Measurements from ENCODE around the gene TMEM74B.

Gene TMEM74B

GRCh38 chr20:1205802-1206201 is 21.0 kb upstream of the TMEM74B start:
- no peak for DNase-seq (ENCODE audit: low read depth)

- no peak for DNase-seq (ENCODE audit: low read depth)
These were observed 19.8 kb upstream of the TMEM74B start for GRCh38 chr20:1204576-1204975.

- DNase-seq (ENCODE audit: low read depth), result no peak
These were observed 19.3 kb upstream of the TMEM74B start for GRCh38 chr20:1204113-1204512.

GRCh38 chr20:1203630-1204029 is 18.8 kb upstream of the TMEM74B start:
- no peak for DNase-seq (ENCODE audit: low read depth)

- DNase-seq (ENCODE audit: low read depth), result no peak
These were observed 18.2 kb upstream of the TMEM74B start, which contains the start of gene C20orf202 for GRCh38 chr20:1202762-1203504. Gene C20orf202, plus strand, starts transcription at chr20:1203454. Its CDS starts 132 bp downstream, at chr20:1203586.

GRCh38 chr20:1199964-1200363 is 15.2 kb upstream of the TMEM74B start:
- DNase-seq (ENCODE audit: low read depth), result no peak

DNA sequence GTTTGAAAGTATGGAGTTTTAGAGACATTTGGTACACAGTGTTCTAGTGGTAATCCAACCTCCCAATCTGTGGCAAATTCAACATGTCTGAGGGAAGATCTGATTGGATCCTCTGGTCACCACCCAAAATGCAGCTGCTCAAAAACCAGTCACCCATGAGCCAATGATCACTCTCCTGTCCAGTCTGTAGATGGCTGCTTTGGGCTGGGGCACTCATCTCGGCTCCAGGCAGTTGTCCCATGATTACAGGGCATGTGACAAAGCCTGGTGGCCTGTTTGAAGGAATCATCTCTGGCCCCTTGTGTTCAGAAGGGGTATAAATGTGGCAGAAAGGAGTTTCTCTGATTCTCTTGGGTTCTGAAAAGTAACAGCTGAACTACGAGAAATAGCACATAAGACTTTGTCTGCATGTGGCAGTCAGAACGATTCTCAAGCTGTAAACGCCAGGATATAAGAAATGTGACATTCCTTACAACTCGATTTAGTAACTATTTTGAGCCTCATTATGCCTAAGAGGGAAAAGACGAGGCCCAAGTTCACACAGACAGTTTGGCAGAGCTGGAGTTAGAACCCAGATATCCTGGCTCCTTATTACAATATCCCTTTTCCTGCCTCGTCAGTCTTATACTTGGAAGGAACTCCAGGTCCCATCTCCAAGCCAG is 14.6 kb upstream of the TMEM74B start:
- DNase-seq (ENCODE audit: low read depth), result no peak

- no peak for DNase-seq (ENCODE audit: low read depth)
These were observed 14.0 kb upstream of the TMEM74B start for GRCh38 chr20:1198751-1199150.

GRCh38 chr20:1197801-1198200 is 13.0 kb upstream of the TMEM74B start:
- no peak for DNase-seq (ENCODE audit: low read depth)

DNA sequence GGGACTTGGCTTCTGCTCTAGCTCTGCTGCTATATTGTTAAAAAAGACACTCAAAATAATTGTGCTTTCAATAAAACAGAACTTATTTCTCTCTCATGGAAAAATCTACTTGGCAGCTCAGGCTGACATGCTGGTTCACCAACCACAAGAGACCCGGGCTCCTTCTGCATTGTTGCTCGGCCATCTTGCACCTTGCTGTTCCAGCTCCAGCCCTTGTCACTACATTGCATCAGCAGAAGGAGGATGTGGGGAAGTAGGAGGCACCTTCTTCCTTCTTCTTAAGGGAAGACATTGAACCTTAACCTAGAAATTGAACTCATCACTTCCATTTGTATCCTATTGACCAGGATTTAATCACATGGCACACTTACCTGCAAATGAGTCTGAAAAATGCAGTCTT is 11.9 kb upstream of the TMEM74B start:
- no peak for DNase-seq (ENCODE audit: low read depth)

GRCh38 chr20:1195226-1195625 is 10.4 kb upstream of the TMEM74B start:
- no peak for DNase-seq (ENCODE audit: low read depth)

GRCh38 chr20:1191299-1191698 is 6.5 kb upstream of the TMEM74B start:
- no peak for DNase-seq (ENCODE audit: low read depth)

GRCh38 chr20:1190847-1191246 is 6.1 kb upstream of the TMEM74B start:
- no peak for DNase-seq (ENCODE audit: low read depth)

DNA sequence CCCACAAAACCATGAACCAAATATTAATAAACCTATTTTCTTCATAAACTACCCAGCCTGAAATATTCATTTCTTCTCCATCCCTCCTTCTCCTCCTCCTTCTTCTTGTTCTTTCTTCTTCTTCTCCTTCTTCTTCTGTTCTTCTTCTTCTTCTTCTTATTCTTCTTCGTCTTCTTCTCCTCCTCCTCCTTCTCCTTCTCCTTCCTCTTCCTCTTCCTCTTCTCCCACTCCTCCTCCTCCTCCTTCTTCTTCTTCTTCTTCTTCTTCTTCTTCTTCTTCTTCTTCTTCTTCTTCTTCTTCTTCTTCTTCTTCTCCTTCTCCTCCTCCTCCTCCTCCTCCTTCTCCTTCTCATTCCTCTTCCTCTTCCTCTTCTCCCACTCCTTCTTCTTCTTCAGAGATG is 5.0 kb upstream of the TMEM74B start:
- DNase-seq (ENCODE audit: low read depth), result no peak

DNA sequence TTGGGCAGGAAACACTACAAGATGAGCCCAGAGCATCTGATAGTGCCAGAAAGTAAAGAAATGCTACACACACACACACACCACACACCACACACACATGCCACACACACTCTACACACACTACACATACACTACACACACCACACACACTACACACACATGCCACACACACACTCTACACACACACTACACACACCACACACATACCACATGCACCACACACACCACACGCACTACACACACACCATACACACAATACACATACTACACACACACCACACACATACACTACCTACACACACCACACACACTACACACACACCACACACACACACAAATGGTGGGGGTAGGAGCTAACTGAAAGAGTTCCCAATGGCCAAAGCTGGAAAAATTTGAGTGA is 3.6 kb upstream of the TMEM74B start:
- DNase-seq (ENCODE audit: low read depth), result no peak

DNA sequence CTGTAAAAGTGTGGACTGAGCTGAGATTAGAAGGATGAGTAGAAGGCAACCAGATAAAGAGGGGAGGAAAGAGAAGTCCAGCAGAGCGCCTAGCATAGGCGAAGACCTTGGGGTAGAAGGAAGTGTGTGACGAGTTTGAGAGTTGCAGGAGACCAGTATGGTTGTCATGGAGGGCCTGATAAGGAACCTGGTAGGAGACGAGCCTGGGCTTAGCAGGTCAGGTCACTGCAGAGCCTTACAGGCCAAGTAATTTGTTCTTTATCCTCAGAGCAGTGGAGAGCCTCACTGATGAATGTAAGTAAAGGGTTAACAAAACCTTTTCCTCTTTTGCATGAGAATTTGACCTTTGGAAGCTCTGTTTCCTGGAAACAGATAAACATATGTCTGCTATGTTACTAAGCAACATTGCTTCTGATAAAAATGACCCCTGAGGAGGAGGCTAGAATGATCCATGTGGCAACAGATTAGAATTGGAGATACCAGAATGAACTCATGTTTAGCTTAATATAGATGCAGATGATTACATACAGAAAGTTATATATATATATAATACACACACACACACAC is 2.9 kb upstream of the TMEM74B start:
- DNase-seq (ENCODE audit: low read depth), result peak; percentile 57

GRCh38 chr20:1186367-1186991 is 1.7 kb upstream of the TMEM74B start:
- DNase-seq (ENCODE audit: low read depth), result no peak

DNA sequence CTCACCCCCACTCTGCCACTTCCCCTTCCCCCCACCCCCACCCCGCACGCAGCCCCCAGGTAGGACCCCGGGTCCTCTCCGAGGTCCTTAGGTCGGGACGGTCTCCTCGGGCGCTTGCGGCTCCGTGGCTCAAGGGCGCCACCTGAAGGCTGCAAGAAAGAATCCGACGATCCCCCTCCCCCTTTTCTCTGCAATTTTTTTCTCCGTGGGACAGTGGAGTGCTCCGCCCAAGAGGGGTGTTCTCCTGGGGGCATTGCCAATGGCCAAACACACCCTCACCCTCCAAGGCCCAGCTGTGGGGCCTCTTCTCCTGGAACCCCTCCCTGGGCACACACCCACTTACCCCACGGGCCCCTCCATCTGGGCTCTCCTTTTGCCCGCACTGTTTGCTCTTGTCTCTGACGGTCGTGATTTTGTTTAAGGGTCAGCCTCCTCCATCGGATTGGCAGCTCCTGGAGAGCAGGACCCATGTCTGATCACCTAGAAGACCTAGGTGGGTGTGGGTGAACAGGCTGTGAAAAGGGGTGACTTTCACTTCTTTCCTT is 1.1 kb upstream of the TMEM74B start:
- peak; percentile 36 for DNase-seq (ENCODE audit: low read depth)

DNA sequence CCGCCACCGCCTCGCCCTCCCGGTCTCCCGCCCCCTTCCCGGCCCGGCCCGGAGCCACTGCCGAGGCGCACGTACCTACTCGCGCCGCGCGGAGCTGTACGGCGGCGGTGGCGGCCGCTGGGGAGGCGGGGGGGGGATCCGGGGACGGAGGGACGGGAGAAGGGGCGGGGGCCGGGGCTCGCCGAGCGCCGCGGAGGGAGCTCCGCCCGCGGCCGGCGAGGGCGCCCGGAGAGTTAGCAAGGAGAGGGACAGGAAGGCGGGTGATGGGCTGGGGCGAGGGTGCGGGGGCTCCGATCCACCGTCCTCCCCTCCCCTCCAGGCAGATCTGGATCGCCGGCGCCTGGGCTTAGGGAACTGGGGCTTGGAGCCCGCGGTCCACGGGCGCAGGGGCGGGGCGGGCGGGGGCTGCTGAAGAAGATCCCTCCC is 548 bp upstream of the TMEM74B start:
- no peak for DNase-seq (ENCODE audit: low read depth)

- no peak for DNase-seq (ENCODE audit: low read depth)
These were observed 532 bp downstream of the TMEM74B start for GRCh38 chr20:1184260-1184637.

GRCh38 chr20:1183153-1183552 is 1.6 kb downstream of the TMEM74B start:
- DNase-seq (ENCODE audit: low read depth), result no peak

GRCh38 chr20:1182106-1182505 is 2.7 kb downstream of the TMEM74B start:
- DNase-seq (ENCODE audit: low read depth), result no peak

DNA sequence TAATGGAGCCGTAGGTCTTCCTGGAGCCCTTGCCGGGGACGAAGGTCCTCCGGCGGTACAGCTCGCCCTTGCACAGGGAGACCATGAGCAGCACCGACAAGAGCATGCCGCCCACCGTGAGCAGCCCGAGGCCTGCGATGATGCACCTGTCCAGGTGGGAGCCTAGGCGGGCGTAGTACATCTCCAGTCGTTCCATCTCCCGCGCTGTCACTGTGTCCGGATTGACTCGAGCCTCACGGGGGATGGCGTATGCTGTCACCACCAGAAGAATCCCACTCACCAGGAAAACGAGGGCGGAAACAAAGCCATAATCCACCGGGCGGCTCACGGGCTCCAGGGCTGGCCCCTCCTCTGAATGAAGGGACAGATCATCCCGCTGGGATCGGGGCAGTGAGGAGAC is 3.8 kb downstream of the TMEM74B start:
- no peak for DNase-seq (ENCODE audit: low read depth)
